Measurements from ENCODE around the gene ERC2. TPM values are rescaled to one million over a fixed set of nuclear protein-coding genes. Genes with fewer than 3 reads are reported as not detected.

The ERC2 gene
- total RNA-seq, 1 experiment from 2014 or later, result 0.90 TPM

DNA sequence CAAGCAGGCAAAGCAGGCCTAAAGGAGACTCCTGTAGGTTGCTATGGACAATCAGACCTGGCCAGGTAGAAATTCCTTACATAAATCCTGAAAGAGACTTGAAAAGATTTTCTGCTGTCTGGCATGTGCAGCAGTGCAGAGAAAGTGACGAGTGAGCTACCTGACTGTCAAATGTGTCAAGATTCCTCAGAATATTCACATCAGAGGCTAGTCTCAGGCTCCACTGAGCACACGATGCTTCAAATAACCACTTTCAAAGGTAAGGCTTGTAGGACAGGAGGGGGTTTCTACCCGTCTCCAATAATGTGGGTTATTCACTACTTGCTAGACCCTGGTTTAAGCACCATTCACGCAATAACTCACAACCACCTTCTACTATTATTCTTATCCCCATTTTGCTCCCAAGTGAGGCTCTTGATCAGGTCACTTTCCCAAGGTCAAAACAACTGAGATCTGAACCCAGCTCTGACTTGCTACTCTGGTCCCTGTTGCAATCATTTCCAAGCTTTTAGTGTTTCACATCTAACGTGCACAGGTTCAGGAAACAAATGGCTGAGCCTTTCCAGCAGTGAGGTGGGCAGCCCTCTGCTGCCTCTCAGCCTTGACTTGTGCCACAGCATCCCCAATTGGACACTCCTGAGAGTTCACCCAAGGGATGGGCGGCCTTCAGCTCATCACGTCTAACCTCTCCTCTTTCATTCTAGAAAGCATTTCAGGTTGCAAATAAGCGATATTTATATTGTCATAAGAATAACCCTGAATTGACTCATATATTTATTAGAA, 651.3 kb downstream of the ERC2 start:
- BruUV-seq (replicated peaks), result no TSS peak
- no peak for DNase-seq (ENCODE audit: low spot score)
- no peak overlapping the region for H3K27ac ChIP-seq (ENCODE audit: low read depth, low read length, poor library complexity, severe bottlenecking)
- ChIA-PET POLR2A (ENCODE audit: low non-redundant PET) (no interaction called here), CTCF (no interaction called here)
- intact Hi-C loops (cut with micrococcal nuclease; ENCODE audit: unreplicated experiment), result no loop called here
- no peak for TF ChIP-seq CTCF (conservative IDR thresholded peaks at IDR 0.05; ENCODE audit: low read depth, low read length)
- no peak for TF ChIP-seq EZH2 (IDR thresholded peaks at IDR 0.05; ENCODE audit: borderline replicate concordance, low read depth, low read length, poor library complexity, severe bottlenecking)
- H3K4me3 ChIP-seq (ENCODE audit: low read depth, low read length, poor library complexity, severe bottlenecking), result no peak overlapping the region
- H3K9me3 ChIP-seq (ENCODE audit: low read depth, low read length, poor library complexity, severe bottlenecking), result no peaks in the 10 kb centered on the region
- H3K27me3 ChIP-seq (replicated peaks; ENCODE audit: insufficient read depth, low read depth, low read length, poor library complexity), result no peaks in the 10 kb centered on the region
- H3K36me3 ChIP-seq (ENCODE audit: insufficient read depth, low read length, poor library complexity, severe bottlenecking), result no peaks in the 10 kb centered on the region
- H3K4me1 ChIP-seq (ENCODE audit: insufficient read depth, low read length, poor library complexity, severe bottlenecking), result no peaks in the 10 kb centered on the region

DNA sequence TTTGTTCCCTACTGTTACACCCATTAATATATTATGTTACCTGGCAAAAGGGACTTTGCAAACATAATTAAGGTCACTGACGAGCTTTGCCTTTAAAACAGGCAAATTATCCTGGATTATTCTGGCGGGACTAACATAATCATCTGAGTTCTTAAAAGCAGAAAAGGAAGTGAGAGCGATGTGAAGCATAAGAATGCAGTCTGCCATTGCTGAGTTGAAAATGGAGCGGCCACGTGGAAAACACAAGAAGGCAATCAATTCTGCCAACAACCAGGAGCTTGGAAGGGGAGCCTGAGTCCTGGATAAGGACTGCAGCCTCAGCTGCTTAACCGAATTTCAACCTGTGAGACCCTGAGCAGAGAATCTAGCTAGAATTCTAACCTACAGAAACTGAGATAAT, 653.0 kb downstream of the ERC2 start:
- intact Hi-C loops (cut with micrococcal nuclease; ENCODE audit: unreplicated experiment), result no loop called here
- no peaks in the 10 kb centered on the region for H3K27me3 ChIP-seq (replicated peaks; ENCODE audit: insufficient read depth, low read depth, low read length, poor library complexity)
- no peak for DNase-seq (ENCODE audit: low spot score)
- CTCF ChIA-PET, result no interaction called here
- no peak overlapping the region for H3K27ac ChIP-seq (ENCODE audit: low read depth, low read length, poor library complexity, severe bottlenecking)
- POLR2A ChIA-PET (ENCODE audit: low non-redundant PET), result no interaction called here
- TF ChIP-seq CTCF (conservative IDR thresholded peaks at IDR 0.05; ENCODE audit: low read depth, low read length) (no peak), EZH2 (IDR thresholded peaks at IDR 0.05; ENCODE audit: borderline replicate concordance, low read depth, low read length, poor library complexity, severe bottlenecking) (no peak)
- no peaks in the 10 kb centered on the region for H3K9me3 ChIP-seq (ENCODE audit: low read depth, low read length, poor library complexity, severe bottlenecking)
- no peak overlapping the region for H3K4me3 ChIP-seq (ENCODE audit: low read depth, low read length, poor library complexity, severe bottlenecking)
- no peaks in the 10 kb centered on the region for H3K4me1 ChIP-seq (ENCODE audit: insufficient read depth, low read length, poor library complexity, severe bottlenecking)
- no peaks in the 10 kb centered on the region for H3K36me3 ChIP-seq (ENCODE audit: insufficient read depth, low read length, poor library complexity, severe bottlenecking)
- no TSS peak for BruUV-seq (replicated peaks)

- DNase-seq (ENCODE audit: low spot score), result no peak
- Histone ChIP-seq H3K4me1 (ENCODE audit: insufficient read depth, low read length, poor library complexity, severe bottlenecking) (no peaks in the 10 kb centered on the region), H3K36me3 (ENCODE audit: insufficient read depth, low read length, poor library complexity, severe bottlenecking) (no peaks in the 10 kb centered on the region), H3K4me3 (ENCODE audit: low read depth, low read length, poor library complexity, severe bottlenecking) (no peak overlapping the region), H3K27ac (ENCODE audit: low read depth, low read length, poor library complexity, severe bottlenecking) (no peak overlapping the region), H3K27me3 (replicated peaks; ENCODE audit: insufficient read depth, low read depth, low read length, poor library complexity) (no peaks in the 10 kb centered on the region), H3K9me3 (ENCODE audit: low read depth, low read length, poor library complexity, severe bottlenecking) (no peaks in the 10 kb centered on the region)
- POLR2A ChIA-PET (ENCODE audit: low non-redundant PET), result no interaction called here
- BruUV-seq (replicated peaks), result no TSS peak
- intact Hi-C loops (cut with micrococcal nuclease; ENCODE audit: unreplicated experiment), result no loop called here
- CTCF ChIA-PET, result interaction anchor here (0.6 kb wide), 1 partner anchor 361 kb away, joined by 3 read pairs; no protein-coding TSS in a partner anchor
- TF ChIP-seq EZH2 (IDR thresholded peaks at IDR 0.05; ENCODE audit: borderline replicate concordance, low read depth, low read length, poor library complexity, severe bottlenecking), result no peak
- no peak for TF ChIP-seq CTCF (conservative IDR thresholded peaks at IDR 0.05; ENCODE audit: low read depth, low read length)
These were observed 654.8 kb downstream of the ERC2 start for GRCh38 chr3:55813268-55814097.

All from A673 (cell line).